HepG2 (cell line): ENCODE measurements around the gene STAT1. TPM values are rescaled to one million over a fixed set of nuclear protein-coding genes. Genes with fewer than 3 reads are reported as not detected.

Source experiments
- DMTF1 ChIP-seq: sonication (generic); formaldehyde crosslinking; IDR thresholded peaks from 2 replicates; pipeline ENCODE4 v1.4.0; 2020; ENCODE audit warnings: mild to moderate bottlenecking, missing genetic modification reagents
- FOSL2 ChIP-seq: sonication (generic); formaldehyde crosslinking; IDR thresholded peaks from 2 replicates; pipeline ENCODE4 v1.4.0; 2020; ENCODE audit warnings: missing genetic modification reagents
- HDAC1 ChIP-seq: sonication (generic); formaldehyde crosslinking; IDR thresholded peaks from 2 replicates; pipeline ENCODE4 v1.5.1; 2020; ENCODE audit warnings: mild to moderate bottlenecking, missing genetic modification reagents
- MLX ChIP-seq: IDR thresholded peaks from 2 replicates; pipeline ENCODE4 v1.6.1; 2016
- NR2F2 ChIP-seq: IDR thresholded peaks from 2 replicates; pipeline ENCODE4 v1.6.1; 2012; ENCODE audit warnings: low read depth, inconsistent platforms, borderline replicate concordance
- RARA ChIP-seq: IDR thresholded peaks from 2 replicates; pipeline ENCODE4 v1.6.1; 2016; ENCODE audit warnings: missing genetic modification reagents, missing compliant biosample characterization
- ZNF7 ChIP-seq: IDR thresholded peaks from 2 replicates; pipeline ENCODE4 v1.6.1; 2016; ENCODE audit warnings: missing biosample characterization, missing genetic modification reagents
- ZNF746 ChIP-seq: sonication (generic); formaldehyde crosslinking; IDR thresholded peaks from 2 replicates; pipeline ENCODE4 v1.8.0; 2022; ENCODE audit warnings: mild to moderate bottlenecking, missing genetic modification reagents
- polyA plus RNA-seq, 8 experiments: library from polyadenylated mRNA; depleted of rRNA in 3 of 8; stranded (reverse) in 7 of 8; unstranded in 1 of 8; fragments of >200 nt; fragmentation: Illumina TruSeq in 4 of 8; extraction: Trizol in 4 of 8; gene quantifications; 2 replicates each; pipeline versions ENCODE4 v1.2.1 to v1.2.3, GENCODE V29; 2011 to 2016; ENCODE audit warnings: low read depth in 4 of 8, missing spikeins in 1 of 8, mixed read lengths in 1 of 8; ENCODE audit not compliant: insufficient read depth in 1 of 8
- total RNA-seq, 5 experiments: library from RNA; depleted of rRNA; stranded (reverse); fragments of >200 nt; fragmentation: Illumina TruSeq; extraction: Trizol; gene quantifications; 2 replicates each; pipeline ENCODE4 v1.2.3, GENCODE V29; 2016; ENCODE audit warnings: low read depth in 1 of 5
- TF ChIP-seq, protein P1 (sequence below): sonication (generic); formaldehyde crosslinking; IDR thresholded peaks from 2 replicates; pipeline ENCODE4 v1.5.1; 2020; ENCODE audit warnings: mild to moderate bottlenecking, missing genetic modification reagents, borderline replicate concordance
- TF ChIP-seq, protein P2 (sequence below): sonication (generic); formaldehyde crosslinking; IDR thresholded peaks from 2 replicates; pipeline ENCODE4 v1.9.0; 2021; ENCODE audit warnings: mild to moderate bottlenecking, missing genetic modification reagents
- TF ChIP-seq, protein P3 (sequence below): sonication (generic); formaldehyde crosslinking; IDR thresholded peaks from 2 replicates; pipeline ENCODE4 v1.5.0; 2020; ENCODE audit warnings: mild to moderate bottlenecking, missing genetic modification reagents

STAT1 gene
- total and polyA plus RNA-seq, 2 of the 13 experiments (the other 11 are each of a cell fraction or from before 2014, with no cell fraction given): 21.8 to 59.6 TPM

GRCh38 chr2:191020221-191020741 lies 6.3 kb upstream of the STAT1 start (continued):
- TF ChIP-seq DMTF1 (CRISPR knock-in tag) (no peak), RARA (CRISPR knock-in tag) (peak; percentile 86), MLX (CRISPR knock-in tag) (peak; percentile 97), FOSL2 (CRISPR knock-in tag) (peak; percentile 89), NR2F2 (peak; percentile 87; the same call in 1 of the 2 replicates), ZNF746 (CRISPR knock-in tag) (peak; percentile 94), HDAC1 (CRISPR knock-in tag) (peak; percentile 100), ZNF7 (CRISPR knock-in tag) (no peak; the same call in 1 of the 2 replicates)
- TF ChIP-seq, protein P1, sequence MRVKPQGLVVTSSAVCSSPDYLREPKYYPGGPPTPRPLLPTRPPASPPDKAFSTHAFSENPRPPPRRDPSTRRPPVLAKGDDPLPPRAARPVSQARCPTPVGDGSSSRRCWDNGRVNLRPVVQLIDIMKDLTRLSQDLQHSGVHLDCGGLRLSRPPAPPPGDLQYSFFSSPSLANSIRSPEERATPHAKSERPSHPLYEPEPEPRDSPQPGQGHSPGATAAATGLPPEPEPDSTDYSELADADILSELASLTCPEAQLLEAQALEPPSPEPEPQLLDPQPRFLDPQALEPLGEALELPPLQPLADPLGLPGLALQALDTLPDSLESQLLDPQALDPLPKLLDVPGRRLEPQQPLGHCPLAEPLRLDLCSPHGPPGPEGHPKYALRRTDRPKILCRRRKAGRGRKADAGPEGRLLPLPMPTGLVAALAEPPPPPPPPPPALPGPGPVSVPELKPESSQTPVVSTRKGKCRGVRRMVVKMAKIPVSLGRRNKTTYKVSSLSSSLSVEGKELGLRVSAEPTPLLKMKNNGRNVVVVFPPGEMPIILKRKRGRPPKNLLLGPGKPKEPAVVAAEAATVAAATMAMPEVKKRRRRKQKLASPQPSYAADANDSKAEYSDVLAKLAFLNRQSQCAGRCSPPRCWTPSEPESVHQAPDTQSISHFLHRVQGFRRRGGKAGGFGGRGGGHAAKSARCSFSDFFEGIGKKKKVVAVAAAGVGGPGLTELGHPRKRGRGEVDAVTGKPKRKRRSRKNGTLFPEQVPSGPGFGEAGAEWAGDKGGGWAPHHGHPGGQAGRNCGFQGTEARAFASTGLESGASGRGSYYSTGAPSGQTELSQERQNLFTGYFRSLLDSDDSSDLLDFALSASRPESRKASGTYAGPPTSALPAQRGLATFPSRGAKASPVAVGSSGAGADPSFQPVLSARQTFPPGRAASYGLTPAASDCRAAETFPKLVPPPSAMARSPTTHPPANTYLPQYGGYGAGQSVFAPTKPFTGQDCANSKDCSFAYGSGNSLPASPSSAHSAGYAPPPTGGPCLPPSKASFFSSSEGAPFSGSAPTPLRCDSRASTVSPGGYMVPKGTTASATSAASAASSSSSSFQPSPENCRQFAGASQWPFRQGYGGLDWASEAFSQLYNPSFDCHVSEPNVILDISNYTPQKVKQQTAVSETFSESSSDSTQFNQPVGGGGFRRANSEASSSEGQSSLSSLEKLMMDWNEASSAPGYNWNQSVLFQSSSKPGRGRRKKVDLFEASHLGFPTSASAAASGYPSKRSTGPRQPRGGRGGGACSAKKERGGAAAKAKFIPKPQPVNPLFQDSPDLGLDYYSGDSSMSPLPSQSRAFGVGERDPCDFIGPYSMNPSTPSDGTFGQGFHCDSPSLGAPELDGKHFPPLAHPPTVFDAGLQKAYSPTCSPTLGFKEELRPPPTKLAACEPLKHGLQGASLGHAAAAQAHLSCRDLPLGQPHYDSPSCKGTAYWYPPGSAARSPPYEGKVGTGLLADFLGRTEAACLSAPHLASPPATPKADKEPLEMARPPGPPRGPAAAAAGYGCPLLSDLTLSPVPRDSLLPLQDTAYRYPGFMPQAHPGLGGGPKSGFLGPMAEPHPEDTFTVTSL (CRISPR knock-in tag): peak; percentile 95
- TF ChIP-seq, protein P2, sequence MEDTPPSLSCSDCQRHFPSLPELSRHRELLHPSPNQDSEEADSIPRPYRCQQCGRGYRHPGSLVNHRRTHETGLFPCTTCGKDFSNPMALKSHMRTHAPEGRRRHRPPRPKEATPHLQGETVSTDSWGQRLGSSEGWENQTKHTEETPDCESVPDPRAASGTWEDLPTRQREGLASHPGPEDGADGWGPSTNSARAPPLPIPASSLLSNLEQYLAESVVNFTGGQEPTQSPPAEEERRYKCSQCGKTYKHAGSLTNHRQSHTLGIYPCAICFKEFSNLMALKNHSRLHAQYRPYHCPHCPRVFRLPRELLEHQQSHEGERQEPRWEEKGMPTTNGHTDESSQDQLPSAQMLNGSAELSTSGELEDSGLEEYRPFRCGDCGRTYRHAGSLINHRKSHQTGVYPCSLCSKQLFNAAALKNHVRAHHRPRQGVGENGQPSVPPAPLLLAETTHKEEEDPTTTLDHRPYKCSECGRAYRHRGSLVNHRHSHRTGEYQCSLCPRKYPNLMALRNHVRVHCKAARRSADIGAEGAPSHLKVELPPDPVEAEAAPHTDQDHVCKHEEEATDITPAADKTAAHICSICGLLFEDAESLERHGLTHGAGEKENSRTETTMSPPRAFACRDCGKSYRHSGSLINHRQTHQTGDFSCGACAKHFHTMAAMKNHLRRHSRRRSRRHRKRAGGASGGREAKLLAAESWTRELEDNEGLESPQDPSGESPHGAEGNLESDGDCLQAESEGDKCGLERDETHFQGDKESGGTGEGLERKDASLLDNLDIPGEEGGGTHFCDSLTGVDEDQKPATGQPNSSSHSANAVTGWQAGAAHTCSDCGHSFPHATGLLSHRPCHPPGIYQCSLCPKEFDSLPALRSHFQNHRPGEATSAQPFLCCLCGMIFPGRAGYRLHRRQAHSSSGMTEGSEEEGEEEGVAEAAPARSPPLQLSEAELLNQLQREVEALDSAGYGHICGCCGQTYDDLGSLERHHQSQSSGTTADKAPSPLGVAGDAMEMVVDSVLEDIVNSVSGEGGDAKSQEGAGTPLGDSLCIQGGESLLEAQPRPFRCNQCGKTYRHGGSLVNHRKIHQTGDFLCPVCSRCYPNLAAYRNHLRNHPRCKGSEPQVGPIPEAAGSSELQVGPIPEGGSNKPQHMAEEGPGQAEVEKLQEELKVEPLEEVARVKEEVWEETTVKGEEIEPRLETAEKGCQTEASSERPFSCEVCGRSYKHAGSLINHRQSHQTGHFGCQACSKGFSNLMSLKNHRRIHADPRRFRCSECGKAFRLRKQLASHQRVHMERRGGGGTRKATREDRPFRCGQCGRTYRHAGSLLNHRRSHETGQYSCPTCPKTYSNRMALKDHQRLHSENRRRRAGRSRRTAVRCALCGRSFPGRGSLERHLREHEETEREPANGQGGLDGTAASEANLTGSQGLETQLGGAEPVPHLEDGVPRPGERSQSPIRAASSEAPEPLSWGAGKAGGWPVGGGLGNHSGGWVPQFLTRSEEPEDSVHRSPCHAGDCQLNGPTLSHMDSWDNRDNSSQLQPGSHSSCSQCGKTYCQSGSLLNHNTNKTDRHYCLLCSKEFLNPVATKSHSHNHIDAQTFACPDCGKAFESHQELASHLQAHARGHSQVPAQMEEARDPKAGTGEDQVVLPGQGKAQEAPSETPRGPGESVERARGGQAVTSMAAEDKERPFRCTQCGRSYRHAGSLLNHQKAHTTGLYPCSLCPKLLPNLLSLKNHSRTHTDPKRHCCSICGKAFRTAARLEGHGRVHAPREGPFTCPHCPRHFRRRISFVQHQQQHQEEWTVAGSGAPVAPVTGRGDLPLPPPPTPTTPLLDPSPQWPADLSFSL (CRISPR knock-in tag): peak; percentile 54; the same call in 1 of the 2 replicates
- TF ChIP-seq, protein P3, sequence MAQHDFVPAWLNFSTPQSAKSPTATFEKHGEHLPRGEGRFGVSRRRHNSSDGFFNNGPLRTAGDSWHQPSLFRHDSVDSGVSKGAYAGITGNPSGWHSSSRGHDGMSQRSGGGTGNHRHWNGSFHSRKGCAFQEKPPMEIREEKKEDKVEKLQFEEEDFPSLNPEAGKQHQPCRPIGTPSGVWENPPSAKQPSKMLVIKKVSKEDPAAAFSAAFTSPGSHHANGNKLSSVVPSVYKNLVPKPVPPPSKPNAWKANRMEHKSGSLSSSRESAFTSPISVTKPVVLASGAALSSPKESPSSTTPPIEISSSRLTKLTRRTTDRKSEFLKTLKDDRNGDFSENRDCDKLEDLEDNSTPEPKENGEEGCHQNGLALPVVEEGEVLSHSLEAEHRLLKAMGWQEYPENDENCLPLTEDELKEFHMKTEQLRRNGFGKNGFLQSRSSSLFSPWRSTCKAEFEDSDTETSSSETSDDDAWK: no peak
